Keratinocyte (primary cell): Measurements from ENCODE around the gene GPSM1. TPM values are rescaled to one million over a fixed set of nuclear protein-coding genes. Genes with fewer than 3 reads are reported as not detected.

Experiments used
- DNase-seq: peaks from one replicate; pipeline ENCODE4 v3.0.0-alpha.2; 2011; ENCODE audit warnings: low read depth, missing footprints, low spot score
- FAIRE-seq: peaks from 2 replicates; lab custom pipeline; 2011; peaks lifted over from hg19 to GRCh38; lab: Jason Lieb, UNC
- H2AFZ ChIP-seq: 2 replicates; pipeline ENCODE4 v1.6.0; 2012; ENCODE audit warnings: low read length, control low read depth, inconsistent platforms; ENCODE audit not compliant: control insufficient read depth
- H3K27ac ChIP-seq: 2 replicates; pipeline ENCODE4 v1.5.1; 2011; ENCODE audit warnings: low read length; ENCODE audit not compliant: control insufficient read depth, insufficient read depth
- H3K27me3 ChIP-seq: 3 replicates; pipeline ENCODE4 v1.6.0; 2011; ENCODE audit warnings: low read length; ENCODE audit not compliant: control insufficient read depth, insufficient read depth; ENCODE audit errors: extremely low read depth
- H3K36me3 ChIP-seq, 2 experiments: 2 replicates in 1 of 2; 3 replicates in 1 of 2; pipeline ENCODE4 v1.5.1; 2011; ENCODE audit warnings: low read length in 2 of 2, mild to moderate bottlenecking in 1 of 2; ENCODE audit not compliant: control insufficient read depth in 2 of 2, insufficient read depth in 2 of 2; ENCODE audit errors: extremely low read depth in 1 of 2
- H3K4me1 ChIP-seq: 3 replicates; pipeline ENCODE4 v1.5.1; 2011; ENCODE audit warnings: low read length; ENCODE audit not compliant: control insufficient read depth, insufficient read depth; ENCODE audit errors: extremely low read depth
- H3K4me2 ChIP-seq: 3 replicates; pipeline ENCODE4 v1.6.0; 2011; ENCODE audit warnings: low read depth, low read length; ENCODE audit not compliant: control insufficient read depth, insufficient read depth; ENCODE audit errors: extremely low read depth
- H3K4me3 ChIP-seq, 3 experiments: fragments of 200-600 bp in 1 of 3; sonication (generic) in 1 of 3; 2 replicates in 2 of 3; 3 replicates in 1 of 3; pipeline ENCODE4 v1.5.1; 2011 to 2016; ENCODE audit warnings: low read length in 3 of 3, mild to moderate bottlenecking in 3 of 3, control low read depth in 2 of 3, inconsistent platforms in 1 of 3, low read depth in 1 of 3, mixed read lengths in 1 of 3, mixed run types in 1 of 3, moderate library complexity in 1 of 3; ENCODE audit not compliant: control insufficient read depth in 2 of 3, insufficient read depth in 2 of 3; ENCODE audit errors: extremely low read depth in 1 of 3
- H3K79me2 ChIP-seq: 2 replicates; pipeline ENCODE4 v1.6.0; 2012; ENCODE audit warnings: low read length; ENCODE audit not compliant: control insufficient read depth, insufficient read depth
- H3K9ac ChIP-seq: 3 replicates; pipeline ENCODE4 v1.6.0; 2011; ENCODE audit warnings: low read length; ENCODE audit not compliant: control insufficient read depth, insufficient read depth; ENCODE audit errors: extremely low read depth
- H3K9me1 ChIP-seq: 3 replicates; pipeline ENCODE4 v1.6.0; 2011; ENCODE audit warnings: low read length; ENCODE audit not compliant: control insufficient read depth, insufficient read depth; ENCODE audit errors: extremely low read depth
- H3K9me3 ChIP-seq: 2 replicates; pipeline ENCODE4 v1.5.1; 2012; ENCODE audit warnings: low read depth, low read length; ENCODE audit not compliant: control insufficient read depth
- H4K20me1 ChIP-seq: 3 replicates; pipeline ENCODE4 v1.6.0; 2011; ENCODE audit warnings: low read length; ENCODE audit not compliant: control insufficient read depth, insufficient read depth; ENCODE audit errors: extremely low read depth
- CTCF ChIP-seq, 3 experiments: IDR thresholded peaks in 1 of 3; conservative IDR thresholded peaks in 1 of 3; optimal IDR thresholded peaks in 1 of 3; 2 replicates in 2 of 3; 3 replicates in 1 of 3; pipeline versions ENCODE3 to v1.5.1; 2011; ENCODE audit warnings: low read length in 3 of 3, mild to moderate bottlenecking in 3 of 3, moderate library complexity in 2 of 3, control low read depth in 1 of 3, inconsistent platforms in 1 of 3; ENCODE audit not compliant: insufficient read depth in 2 of 3; ENCODE audit errors: extremely low read depth in 1 of 3
- EZH2 ChIP-seq: IDR thresholded peaks from one replicate; pipeline ENCODE4 v1.6.1; 2012; ENCODE audit warnings: inconsistent platforms, mild to moderate bottlenecking, low read length, moderate library complexity
- dilution Hi-C: fragments of 300-500 bp; cut with MboI; formaldehyde crosslinking; loops from one replicate; pipeline ENCODE4 v1.7.0; 2020; ENCODE audit warnings: low sequenced_read_pairs; ENCODE audit not compliant: extremely low pct_ligation_motif_present
- polyA plus RNA-seq, 5 experiments: library from polyadenylated mRNA; depleted of rRNA in 3 of 5; stranded (reverse) in 3 of 5; stranded (forward) in 1 of 5; unstranded in 1 of 5; fragments of >200 nt; gene quantifications; 1 replicate in 1 of 5; 2 replicates in 3 of 5; 3 replicates in 1 of 5; pipeline versions ENCODE4 v1.2.1 to v1.2.3, GENCODE V29; 2011 to 2012; ENCODE audit warnings: missing spikeins in 2 of 5, low read depth in 1 of 5, low replicate concordance in 1 of 5

Gene GPSM1
- polyA plus RNA-seq, 1 donor (not counting 4 experiments of a cell fraction or from before 2014, with no cell fraction given) = 2.5 TPM

- no peak overlapping the region for H2AFZ ChIP-seq
- no peaks in the 10 kb centered on the region for H3K9me1 ChIP-seq
- H3K27ac ChIP-seq = no peak overlapping the region
- no peaks in the 10 kb centered on the region for H3K27me3 ChIP-seq
- H3K9me3 ChIP-seq = no peaks in the 10 kb centered on the region
- no peak overlapping the region for H3K4me2 ChIP-seq
- no peaks in the 10 kb centered on the region for H3K79me2 ChIP-seq
- H3K4me1 ChIP-seq = peaks cover 3% of the 10 kb centered on the region
- H4K20me1 ChIP-seq = no peaks in the 10 kb centered on the region
- H3K9ac ChIP-seq = no peak overlapping the region
- peaks cover 0 to 3% of the 10 kb centered on the region in 2 experiments for H3K36me3 ChIP-seq
- dilution Hi-C loops = no loop called here
- no peak overlapping the region for H3K4me3 ChIP-seq
- no peak for TF ChIP-seq EZH2
- no peak for TF ChIP-seq CTCF (optimal IDR thresholded peaks at IDR 0.05 in 1 of 3, IDR thresholded peaks at IDR 0.05 in 1 of 3, conservative IDR thresholded peaks at IDR 0.05 in 1 of 3; ENCODE audit: extremely low read depth in 1 of 3, insufficient read depth in 2 of 3, low read length in 3 of 3)
- FAIRE-seq = no peak
- DNase-seq = no peak
Observed at GRCh38 chr9:136357202-136357725, 29.9 kb downstream of the GPSM1 start.

GRCh38 chr9:136358016-136358415 is 30.7 kb downstream of the GPSM1 start:
- no peaks in the 10 kb centered on the region for H3K27me3 ChIP-seq
- dilution Hi-C loops = no loop called here
- no peaks in the 10 kb centered on the region for H3K9me3 ChIP-seq
- H3K36me3 ChIP-seq = peaks cover 0 to 3% of the 10 kb centered on the region in 2 experiments
- H3K9ac ChIP-seq = no peak overlapping the region
- no peaks in the 10 kb centered on the region for H3K9me1 ChIP-seq
- no peak overlapping the region for H3K4me3 ChIP-seq
- H3K4me1 ChIP-seq = peaks cover 8% of the 10 kb centered on the region
- FAIRE-seq = no peak
- DNase-seq = no peak
- H3K4me2 ChIP-seq = no peak overlapping the region
- H4K20me1 ChIP-seq = no peaks in the 10 kb centered on the region
- TF ChIP-seq EZH2 = no peak
- no peak for TF ChIP-seq CTCF (optimal IDR thresholded peaks at IDR 0.05 in 1 of 3, IDR thresholded peaks at IDR 0.05 in 1 of 3, conservative IDR thresholded peaks at IDR 0.05 in 1 of 3; ENCODE audit: extremely low read depth in 1 of 3, insufficient read depth in 2 of 3, low read length in 3 of 3)
- no peak overlapping the region for H3K27ac ChIP-seq
- H2AFZ ChIP-seq = no peak overlapping the region
- no peaks in the 10 kb centered on the region for H3K79me2 ChIP-seq
